Measurements from ENCODE around the gene RGS3. TPM values are rescaled to one million over a fixed set of nuclear protein-coding genes. Genes with fewer than 3 reads are reported as not detected.

RGS3 gene
- total RNA-seq, 1 experiment from 2014 or later: 52.7 TPM

GRCh38 chr9:113585085-113585442, 121.5 kb downstream of the RGS3 start:
- DNase-seq (ENCODE audit: low read depth): no peak
- in situ Hi-C loops (cut with HindIII; ENCODE audit: low pct_unique_long_range_greater_than_20kb, low sequenced_read_pairs): no loop called here

DNA sequence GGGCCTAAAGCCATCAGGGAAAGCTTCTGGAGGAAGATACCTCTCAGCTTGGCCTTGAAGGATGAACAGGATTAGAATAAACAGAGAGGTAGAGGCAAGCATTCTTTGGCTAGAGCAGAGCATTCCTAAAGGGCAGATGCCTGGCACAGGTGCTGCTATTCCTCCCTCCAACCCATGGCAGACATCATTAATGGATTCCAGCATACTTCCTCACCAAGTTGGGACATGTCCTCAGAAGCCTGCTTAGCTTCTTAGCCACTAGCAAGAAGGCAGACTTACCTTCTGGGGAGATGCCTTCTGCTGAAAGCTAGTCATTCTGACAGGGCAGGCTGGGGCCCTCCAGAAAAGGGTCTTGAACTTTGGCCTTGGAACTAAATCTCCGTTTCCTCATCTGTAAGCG, 122.0 kb downstream of the RGS3 start:
- in situ Hi-C loops (cut with HindIII; ENCODE audit: low pct_unique_long_range_greater_than_20kb, low sequenced_read_pairs): no loop called here
- DNase-seq (ENCODE audit: low read depth): no peak

DNA sequence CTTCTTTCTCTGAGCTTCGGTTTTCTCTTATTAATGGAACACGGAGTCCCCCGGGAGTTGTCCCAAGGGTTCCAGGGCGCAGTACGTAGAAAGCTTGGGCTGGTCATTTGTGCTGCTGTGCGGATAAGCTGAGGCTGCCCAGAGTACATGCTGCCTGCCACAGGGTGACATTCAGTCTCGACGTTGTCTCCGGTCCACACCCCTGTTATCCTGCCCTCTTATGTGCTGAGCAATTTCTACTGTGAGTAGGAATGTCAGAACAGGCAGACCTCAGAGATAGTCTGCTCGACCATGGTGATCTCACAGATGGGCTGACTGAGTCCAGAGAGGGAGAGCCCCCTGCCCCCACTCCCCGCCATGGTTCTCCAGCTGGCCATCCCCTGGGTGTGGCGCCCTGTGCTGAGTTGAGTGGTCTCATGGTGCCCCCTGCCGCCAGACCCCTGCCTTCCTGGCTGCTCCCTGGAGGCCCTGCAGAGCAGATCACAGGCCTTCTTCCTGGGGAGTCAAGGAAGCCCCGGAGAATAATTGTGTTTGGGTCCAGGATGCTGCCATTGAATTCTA, 124.0 kb downstream of the RGS3 start:
- no peak for DNase-seq (ENCODE audit: low read depth)
- in situ Hi-C loops (cut with HindIII; ENCODE audit: low pct_unique_long_range_greater_than_20kb, low sequenced_read_pairs): no loop called here

DNA sequence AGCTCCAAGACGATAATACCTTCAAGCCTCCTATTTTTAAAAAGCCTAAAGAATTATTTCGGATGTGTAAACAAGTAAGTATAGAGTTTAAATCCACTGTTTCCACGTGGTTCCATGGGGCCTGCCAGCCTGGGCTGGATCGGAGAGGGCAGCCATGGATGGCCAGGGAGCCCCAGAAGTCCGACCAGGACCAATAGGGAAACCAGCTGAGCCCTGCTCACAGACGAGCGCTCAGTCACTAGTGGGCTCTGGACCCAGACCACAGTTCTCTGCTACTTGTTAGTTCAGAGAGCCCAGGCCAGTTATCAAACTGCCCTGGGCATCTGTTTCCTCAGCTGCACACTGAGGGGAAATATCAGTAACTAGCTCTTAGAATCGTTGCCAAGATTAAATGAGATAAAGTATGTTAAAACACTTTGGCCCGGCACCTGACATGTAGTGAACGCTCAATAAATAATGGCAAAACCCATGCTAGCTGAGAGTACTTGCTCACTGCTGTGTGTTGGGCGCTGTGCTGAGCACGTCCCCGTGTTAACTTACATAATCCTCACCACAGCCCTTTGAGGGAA, 124.8 kb downstream of the RGS3 start:
- no peak for DNase-seq (ENCODE audit: low read depth)
- in situ Hi-C loops (cut with HindIII; ENCODE audit: low pct_unique_long_range_greater_than_20kb, low sequenced_read_pairs): no loop called here

DNA sequence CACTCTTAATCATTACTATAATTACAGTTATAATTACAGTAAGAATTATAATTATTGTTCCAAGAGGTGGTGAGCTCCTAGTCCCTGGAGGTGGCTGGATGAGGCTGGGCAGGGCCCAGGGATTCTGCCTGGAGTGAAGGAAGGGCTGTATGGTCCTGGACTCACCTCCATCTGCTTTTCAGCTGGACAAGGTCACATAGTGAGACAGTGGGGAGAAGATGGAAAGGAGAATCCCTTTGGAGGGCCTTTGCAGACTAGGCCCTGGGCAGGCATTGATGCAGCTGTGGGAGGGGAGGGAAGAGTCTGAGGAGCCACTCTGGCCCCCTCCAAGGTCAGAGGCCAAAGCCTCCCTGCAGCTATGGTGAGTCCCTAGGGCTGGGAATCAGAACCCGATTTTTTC, 125.4 kb downstream of the RGS3 start:
- no peak for DNase-seq (ENCODE audit: low read depth)
- in situ Hi-C loops (cut with HindIII; ENCODE audit: low pct_unique_long_range_greater_than_20kb, low sequenced_read_pairs): no loop called here

DNA sequence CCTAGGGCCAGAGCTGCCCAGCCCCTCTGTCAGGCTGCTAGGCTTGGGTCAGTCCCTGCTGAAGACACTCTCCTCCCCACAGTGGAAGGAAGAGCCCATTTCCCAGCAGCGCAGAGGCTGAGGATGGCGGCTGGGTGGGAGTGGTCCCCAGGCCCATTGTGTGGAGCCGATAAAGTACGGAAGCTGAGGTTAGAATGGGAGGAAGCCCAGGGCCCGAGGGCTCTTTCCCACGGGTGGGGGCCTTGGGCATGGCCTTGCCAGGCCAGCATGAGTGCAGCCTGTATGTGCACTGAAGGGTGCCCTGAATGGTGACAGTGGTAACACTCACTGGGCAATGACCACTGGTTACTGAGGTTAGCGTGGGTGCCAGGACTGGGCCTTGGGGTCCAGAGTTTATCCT, 125.9 kb downstream of the RGS3 start:
- in situ Hi-C loops (cut with HindIII; ENCODE audit: low pct_unique_long_range_greater_than_20kb, low sequenced_read_pairs): no loop called here
- no peak for DNase-seq (ENCODE audit: low read depth)

DNA sequence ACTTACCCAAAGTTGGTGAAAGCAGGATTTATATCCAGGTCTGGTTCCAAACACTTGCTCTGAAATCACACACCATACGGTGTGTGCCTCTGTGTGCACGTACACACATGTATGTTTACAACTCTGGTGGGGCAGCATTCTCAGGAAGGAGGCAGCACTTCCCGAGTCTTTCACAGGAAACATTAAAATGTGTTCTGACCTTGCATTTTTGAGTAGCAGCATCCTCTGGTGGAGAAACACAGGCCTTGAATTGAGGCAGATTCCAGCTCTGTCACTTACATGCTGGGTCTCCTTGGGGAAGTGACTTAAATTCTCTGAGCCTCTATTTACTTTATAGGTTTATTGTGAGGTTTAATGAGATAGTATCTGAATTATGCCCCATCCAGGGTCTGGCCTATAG, 126.4 kb downstream of the RGS3 start:
- DNase-seq (ENCODE audit: low read depth): no peak
- in situ Hi-C loops (cut with HindIII; ENCODE audit: low pct_unique_long_range_greater_than_20kb, low sequenced_read_pairs): no loop called here

DNA sequence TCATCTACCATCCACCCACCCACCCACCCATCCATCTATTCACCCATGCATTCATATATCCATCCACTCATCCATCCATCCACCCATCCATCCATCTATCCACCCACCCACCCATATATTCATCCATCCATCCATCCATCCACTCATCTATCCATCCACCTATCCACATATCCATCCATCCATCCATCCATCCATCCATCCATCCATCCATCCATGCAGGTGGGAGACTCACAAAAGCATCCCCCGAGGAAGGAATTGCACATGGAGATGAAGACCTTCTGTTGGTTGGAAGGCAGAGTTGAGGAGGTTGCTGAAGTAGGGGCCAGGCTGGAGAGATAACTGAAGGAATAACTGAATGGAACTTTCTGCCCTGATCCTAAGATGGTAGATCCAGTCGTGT, 126.9 kb downstream of the RGS3 start:
- no peak for DNase-seq (ENCODE audit: low read depth)
- in situ Hi-C loops (cut with HindIII; ENCODE audit: low pct_unique_long_range_greater_than_20kb, low sequenced_read_pairs): no loop called here

- in situ Hi-C loops (cut with HindIII; ENCODE audit: low pct_unique_long_range_greater_than_20kb, low sequenced_read_pairs): no loop called here
- DNase-seq (ENCODE audit: low read depth): peak; percentile 82
Observed at GRCh38 chr9:113590991-113591898, 127.7 kb downstream of the RGS3 start.

GRCh38 chr9:113591899-113592625, 128.5 kb downstream of the RGS3 start:
- DNase-seq (ENCODE audit: low read depth): no peak
- in situ Hi-C loops (cut with HindIII; ENCODE audit: low pct_unique_long_range_greater_than_20kb, low sequenced_read_pairs): no loop called here

GRCh38 chr9:113592876-113593575, 129.5 kb downstream of the RGS3 start:
- in situ Hi-C loops (cut with HindIII; ENCODE audit: low pct_unique_long_range_greater_than_20kb, low sequenced_read_pairs): no loop called here
- DNase-seq (ENCODE audit: low read depth): no peak

DNA sequence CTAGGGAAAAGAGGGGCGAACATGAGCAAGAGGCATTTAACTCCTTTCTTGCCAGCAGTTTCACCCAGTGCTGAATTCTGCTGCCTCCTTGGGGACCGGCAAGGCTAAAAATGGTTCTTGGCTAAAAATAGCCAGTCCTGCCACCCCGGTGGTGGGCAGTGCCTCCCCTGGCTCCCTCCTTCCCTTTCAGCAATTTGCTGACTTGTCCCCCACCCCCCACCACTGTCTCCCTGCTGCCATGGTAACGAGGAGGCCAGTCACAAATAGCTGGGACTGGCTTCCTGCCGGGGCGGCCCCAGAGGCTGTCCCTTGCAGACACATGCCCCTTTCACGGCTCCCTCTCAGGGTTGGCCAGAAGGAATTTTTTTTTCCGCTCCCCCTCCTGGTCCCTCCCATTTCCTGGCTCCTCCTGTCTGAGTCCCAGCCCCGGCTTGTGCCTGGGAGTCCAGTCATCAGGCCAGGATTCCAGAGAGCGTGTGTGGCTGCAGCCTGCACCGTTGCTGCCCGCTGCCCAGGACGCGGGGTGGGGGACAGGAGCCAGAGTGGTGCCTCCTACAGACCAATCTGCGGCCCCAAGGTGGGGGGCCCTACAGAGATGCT, 130.3 kb downstream of the RGS3 start:
- in situ Hi-C loops (cut with HindIII; ENCODE audit: low pct_unique_long_range_greater_than_20kb, low sequenced_read_pairs): no loop called here
- peak; percentile 99 for DNase-seq (ENCODE audit: low read depth)

DNA sequence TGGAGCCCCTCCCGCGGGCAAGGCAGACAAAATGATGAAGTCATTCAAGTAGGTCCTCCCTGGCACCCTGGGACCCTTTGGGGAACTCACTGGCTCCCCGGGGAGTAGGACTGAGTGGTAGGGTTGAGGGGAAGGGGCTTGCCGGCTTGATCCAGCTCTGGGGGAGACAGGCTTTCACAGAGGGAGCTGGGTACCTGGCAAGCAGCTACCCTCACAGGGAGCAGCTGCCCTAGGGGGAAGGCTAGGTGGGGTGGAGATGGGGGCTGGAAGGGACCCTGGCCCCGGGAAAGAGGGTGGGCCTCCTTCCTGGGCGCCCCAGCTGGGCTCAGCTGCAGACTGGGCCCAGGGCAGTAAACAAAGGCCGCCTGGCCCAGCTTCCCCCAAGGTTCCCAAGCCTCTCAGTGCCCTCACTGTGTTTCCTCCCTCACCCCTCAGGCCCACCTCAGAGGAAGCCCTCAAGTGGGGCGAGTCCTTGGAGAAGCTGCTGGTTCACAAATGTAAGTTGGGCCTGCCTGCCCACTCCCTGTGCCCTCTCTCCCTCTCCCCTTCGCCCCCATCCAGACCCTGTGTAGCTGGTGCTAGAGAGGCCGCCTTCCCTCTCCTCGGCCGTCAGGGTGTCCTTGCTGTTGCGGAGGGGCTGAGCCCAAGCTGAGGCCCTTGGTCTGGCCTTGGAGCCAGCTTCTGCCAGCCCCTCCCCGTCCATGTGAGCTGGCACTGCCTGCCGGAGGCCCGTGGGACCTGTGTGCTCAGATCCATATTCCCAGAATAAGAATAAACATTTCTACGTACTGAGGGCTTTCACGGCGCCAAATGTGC, 131.2 kb downstream of the RGS3 start:
- in situ Hi-C loops (cut with HindIII; ENCODE audit: low pct_unique_long_range_greater_than_20kb, low sequenced_read_pairs): no loop called here
- DNase-seq (ENCODE audit: low read depth): no peak

- in situ Hi-C loops (cut with HindIII; ENCODE audit: low pct_unique_long_range_greater_than_20kb, low sequenced_read_pairs): no loop called here
- DNase-seq (ENCODE audit: low read depth): no peak
Observed at GRCh38 chr9:113596616-113597320, 133.2 kb downstream of the RGS3 start.

DNA sequence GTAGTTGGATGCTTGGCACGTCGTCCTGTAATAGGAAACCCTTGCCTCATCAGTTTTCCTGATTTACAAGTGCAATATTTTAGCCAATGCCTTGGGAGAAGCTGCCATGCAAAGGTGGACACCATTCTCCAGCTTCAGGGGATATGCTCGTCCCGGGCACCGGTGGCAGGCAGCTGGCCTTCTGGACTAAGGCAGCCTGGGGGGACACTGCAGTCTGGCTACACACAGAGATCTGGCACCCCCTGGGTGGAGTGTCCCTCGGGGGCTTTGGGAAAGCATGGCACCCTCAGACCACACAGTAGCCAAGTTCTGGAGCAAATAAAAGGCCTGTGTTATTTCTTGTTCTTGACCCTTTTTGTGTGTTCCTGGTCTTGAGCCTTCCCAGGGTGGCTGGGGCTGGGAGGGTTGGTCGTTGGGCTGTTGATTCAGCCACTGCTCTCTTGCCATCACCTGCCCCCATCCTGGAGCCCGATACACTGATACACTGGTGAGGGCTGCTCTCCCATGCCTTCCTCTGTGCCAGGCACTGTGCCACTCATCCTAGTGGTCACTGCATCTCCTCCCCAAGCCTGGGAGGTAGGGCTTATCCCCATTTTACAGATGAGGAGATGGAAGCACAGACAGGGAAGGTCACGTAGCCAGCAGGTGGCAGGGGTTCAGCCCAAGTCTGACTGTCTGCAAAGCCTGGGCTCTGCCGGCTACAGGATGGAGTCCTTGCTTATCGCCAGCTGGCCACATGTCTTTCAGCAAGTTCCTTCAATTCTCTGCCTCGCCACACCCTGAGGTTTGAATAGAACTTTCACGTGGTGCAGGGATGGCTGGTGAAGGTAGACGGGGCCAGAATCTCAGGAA, 134.1 kb downstream of the RGS3 start:
- in situ Hi-C loops (cut with HindIII; ENCODE audit: low pct_unique_long_range_greater_than_20kb, low sequenced_read_pairs): no loop called here

DNA sequence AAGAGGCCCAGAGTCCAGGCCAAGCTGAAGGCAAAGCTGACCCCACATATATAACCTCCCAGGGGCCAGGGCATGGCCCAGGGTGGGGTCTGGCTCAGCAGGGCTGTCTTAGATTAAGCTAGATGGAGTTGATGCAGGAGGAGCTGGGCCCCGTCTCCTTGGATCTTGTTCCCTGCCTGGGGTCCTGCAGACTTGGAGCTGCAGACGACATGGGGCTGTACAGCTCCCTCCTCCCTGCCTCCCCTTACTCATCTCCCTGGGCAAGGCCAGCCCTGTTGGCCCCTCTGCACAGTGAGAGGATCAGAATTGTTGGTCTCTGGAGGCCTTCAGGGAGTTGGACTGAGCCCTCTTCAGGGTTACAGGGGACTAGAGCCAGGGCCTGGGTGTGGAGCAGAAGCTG, 134.9 kb downstream of the RGS3 start:
- in situ Hi-C loops (cut with HindIII; ENCODE audit: low pct_unique_long_range_greater_than_20kb, low sequenced_read_pairs): no loop called here
- DNase-seq (ENCODE audit: low read depth): no peak

More for the DNA sequence above, 134.1 kb downstream of the RGS3 start:
- DNase-seq (ENCODE audit: low read depth): no peak
